HG03558 (cell line): ENCODE data around the gene MICAL3.

ENCODE experiments used
- ATAC-seq: cut with Tn5 transposase; IDR thresholded peaks from one replicate; pipeline ENCODE4 v1.9.1; 2021; ENCODE audit warnings: moderate number of reproducible peaks; ENCODE audit not compliant: unreplicated experiment; ENCODE audit errors: extremely low read depth

MICAL3 gene

DNA sequence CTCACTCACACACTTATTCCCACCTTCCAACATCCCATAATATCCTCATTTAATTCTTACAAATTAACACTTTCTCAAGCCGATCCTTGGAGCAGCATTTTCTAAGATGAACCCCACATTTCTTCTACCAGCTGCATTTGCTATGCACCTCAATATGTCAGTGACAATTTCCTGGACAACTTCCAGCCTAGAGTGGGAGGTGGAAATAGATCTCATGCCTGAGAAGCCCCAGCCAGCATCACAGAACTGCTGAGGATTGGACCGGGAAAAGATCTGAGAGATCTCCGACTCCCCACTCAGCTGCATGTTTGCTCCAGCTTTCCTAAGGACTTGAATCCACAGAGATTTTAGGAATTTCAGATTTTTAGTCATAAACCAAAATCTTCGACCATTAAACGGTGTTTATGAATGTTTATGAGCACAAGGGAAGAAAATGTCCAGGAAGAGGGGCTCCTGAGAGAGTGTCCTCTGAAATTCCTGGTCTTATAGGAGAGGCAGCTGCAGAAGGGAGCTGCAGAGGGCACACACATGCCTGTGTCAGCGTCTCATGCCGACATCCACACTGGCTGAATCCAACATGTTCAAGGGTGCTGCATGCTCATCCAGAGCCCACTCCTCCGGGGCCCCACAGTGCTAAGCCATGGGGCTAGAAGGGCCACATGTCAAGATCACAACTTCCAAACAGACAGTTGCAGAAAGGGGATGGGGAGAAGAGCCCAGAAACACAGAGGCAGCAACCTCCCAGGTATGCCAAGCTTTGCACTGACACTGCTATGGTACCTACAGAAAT, 68.6 kb downstream of the MICAL3 start:
- no peak for ATAC-seq

DNA sequence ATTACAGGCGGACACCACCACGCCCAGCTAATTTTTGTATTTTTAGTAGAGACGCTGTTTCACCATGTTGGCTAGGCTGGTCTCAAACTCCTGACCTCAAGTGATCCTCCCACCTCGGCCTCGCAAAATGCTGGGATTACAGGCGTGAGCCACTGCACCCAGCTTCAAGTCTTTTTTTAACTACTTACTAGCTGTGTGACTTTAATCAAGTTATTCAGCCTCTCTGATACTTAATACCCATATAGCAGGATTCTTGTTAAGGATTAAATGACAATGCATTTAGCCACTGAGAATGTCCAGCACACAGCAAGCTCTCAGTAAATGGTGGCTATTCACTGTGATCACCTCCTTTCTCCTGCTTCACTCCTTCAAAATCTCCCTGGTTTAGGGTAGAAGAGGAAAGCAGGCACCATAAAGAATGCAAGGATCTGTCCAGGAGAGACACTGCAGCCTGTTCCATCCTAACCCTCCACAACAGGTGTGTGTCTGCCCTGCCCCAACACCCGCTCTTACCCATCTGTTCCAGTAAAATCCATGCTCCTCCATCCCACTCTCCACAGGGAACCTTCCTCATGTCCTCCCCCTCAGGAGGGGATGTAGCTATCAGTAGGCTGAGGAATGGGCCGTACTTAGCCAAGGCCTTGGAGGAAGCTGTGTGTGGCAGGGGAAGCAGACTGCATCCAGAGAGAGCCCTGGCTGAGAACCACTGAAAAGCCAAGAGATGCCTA, 69.3 kb downstream of the MICAL3 start:
- ATAC-seq, result no peak

DNA sequence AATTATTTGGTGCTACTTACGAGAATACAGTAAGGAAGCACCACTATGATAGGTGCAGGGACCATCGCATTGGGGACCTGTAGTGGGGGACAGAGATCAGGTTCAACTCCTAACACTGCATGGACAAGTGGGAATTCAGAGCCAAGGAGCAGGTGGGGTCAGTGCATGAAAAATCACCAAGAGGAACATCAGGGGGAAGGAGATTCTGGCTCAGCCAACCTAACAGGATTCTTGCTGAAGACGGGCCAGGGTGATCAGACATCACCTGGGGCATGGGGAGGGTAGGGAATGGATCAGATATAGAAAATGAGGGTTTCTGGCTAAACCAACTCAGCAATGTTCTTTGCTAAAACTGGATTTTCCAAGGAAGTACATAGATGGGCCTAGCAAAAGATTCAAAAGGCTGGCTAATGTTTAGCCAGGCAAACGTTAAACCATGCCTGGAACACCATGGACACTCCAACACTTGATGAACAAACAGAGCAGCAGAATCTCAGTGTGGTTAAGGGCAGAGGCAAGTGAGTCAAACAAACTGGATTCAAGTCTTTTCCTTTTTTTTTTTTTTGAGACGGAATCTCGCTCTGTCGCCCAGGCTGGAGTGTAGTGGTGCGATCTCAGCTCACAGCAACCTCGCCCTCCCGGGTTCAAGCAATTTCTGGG, 70.0 kb downstream of the MICAL3 start:
- ATAC-seq, result no peak

DNA sequence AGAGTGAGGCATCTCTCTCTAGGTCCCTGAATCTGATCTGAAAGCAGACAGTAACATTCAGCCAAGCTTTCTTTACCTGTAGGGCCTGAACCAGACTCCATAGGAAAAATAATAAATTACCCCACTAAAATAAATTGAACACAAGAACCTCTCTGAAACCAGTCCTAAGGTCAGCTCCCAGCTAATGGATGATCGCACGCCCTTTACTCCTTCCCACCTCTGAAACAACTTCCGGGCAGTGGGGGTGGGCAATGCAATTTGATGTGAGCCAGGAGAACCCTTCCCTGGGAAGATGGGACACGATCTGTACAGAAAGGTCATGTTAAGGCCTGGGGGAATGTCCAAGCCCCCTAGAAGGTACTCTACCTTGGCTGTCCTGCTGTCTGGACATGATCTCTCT, 71.2 kb downstream of the MICAL3 start:
- no peak for ATAC-seq

DNA sequence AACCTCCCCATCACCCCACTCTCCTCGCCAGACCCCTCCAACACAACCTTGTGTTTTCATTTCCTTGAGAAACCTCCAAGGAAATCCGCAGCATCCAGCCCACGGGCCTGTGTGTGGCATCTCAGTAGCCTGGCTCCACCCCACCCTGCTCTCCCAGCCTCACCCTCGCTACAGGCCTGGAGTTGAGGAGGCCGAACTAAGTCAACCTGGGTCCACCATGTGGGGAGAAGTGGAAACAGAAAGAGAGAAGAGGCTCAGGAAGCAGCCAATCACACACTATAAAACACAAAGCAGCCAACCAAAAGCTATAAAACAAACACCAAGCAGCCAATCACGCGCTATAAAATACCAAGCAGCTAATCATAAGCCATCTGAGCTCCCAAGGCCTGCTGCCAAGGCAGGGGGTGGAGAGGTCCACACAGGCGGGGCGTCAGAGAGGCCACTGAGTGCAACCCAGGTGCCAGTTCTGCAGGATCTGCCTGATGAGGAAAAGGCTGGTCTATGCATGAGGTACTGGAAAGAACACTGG, 72.0 kb downstream of the MICAL3 start:
- no peak for ATAC-seq

DNA sequence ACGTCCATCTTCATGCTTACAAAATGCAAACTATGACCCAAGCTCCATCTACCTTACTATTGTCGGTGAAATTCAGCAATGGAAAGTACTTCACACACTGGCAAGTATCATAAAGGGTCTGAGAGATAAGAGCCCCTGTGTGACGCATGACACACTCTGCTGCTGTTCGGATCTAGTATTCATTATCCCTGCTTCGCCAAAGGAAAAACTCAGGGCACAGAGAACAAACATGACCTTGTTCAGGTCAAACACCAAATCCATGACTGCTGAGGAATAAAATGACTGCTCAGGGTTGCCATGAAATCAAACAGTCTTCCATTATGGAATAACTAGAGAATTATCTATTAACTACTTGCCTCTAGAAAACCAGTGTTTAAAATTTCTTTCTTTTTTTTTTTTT, 73.0 kb downstream of the MICAL3 start:
- ATAC-seq, result no peak

DNA sequence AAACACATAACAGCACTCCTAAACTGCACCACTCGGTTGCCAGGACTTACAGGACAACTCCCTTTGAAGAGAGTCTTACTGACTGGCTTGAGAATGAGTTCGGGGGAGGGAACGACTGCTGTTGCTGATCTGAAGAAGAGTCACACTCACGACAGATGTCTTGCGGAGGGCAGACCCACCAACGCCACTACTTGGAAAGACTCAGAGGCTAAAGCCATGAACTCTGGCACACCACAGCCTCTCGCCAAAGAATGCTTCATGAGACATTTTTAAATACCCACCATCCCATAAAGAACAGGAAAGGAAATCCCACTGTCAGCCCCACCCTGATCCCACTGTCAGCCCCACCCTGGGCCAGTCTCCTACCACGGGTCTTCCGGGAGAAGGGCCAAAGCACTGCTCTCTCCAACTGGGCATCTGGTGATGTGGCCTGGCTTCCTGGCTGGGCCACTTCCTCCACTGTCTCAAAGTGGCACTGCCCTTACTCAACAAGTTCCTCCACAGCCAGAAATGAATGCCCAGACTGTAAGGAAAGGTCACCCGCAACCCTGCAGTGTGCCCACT, 73.6 kb downstream of the MICAL3 start:
- ATAC-seq, result no peak

DNA sequence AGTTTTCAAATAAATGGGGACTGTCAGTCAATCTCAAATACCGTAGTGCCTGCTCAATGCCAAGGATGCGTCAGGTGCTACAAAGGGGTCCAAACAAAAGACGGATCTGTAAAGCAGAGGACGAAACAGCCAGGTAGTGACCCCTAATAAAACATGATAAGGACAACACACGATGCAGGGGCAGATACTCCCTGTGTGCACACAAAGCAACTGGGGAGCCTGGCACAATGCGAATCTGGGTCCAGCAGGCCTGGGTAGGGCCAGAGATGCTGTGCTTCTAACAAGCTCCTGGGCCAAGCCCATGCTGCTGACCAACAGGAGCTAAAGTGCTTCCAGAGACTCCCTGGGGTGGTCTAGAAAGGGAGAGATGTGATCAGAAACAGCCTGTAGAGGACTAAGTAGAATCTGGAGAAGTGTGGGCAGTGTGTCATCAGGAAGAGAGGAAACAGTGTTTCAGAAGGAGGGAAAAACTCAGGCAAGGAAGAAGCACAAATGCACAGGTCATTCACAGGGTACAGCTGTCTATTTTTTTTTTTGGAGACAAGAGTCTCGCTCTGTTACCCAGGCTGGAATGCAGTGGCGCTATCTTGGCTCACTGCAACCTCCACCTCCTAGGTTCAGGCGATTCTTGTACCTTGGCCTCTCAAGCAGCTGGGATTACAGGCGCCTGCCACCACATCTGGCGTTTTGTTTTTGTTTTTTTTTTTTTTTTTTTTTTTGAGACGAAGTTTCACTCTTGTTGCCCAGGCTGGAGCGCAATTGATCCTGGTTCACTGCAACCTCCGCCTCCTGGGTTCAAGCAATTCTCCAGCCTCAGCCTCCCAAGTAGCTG, 74.5 kb downstream of the MICAL3 start:
- ATAC-seq, result no peak

DNA sequence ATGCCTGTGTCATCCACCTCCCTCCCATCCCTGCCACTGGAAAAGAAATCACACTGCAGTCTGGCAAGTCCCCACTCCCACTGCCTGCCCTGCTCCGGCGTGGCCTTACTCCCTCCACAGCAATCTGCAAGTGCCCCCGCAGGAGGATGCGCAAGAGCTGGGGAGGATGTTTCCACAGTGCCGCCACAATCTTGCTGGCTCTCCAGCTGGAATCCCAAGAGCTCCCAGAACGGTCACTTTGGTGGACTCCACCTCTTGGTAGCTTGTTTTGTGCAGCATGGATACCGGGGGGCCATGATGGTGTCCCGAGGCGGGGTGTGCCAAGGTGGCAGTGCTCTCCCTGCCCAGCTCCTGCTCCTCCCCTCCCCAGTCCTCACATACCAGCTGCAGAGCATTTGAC, 76.3 kb downstream of the MICAL3 start:
- no peak for ATAC-seq

DNA sequence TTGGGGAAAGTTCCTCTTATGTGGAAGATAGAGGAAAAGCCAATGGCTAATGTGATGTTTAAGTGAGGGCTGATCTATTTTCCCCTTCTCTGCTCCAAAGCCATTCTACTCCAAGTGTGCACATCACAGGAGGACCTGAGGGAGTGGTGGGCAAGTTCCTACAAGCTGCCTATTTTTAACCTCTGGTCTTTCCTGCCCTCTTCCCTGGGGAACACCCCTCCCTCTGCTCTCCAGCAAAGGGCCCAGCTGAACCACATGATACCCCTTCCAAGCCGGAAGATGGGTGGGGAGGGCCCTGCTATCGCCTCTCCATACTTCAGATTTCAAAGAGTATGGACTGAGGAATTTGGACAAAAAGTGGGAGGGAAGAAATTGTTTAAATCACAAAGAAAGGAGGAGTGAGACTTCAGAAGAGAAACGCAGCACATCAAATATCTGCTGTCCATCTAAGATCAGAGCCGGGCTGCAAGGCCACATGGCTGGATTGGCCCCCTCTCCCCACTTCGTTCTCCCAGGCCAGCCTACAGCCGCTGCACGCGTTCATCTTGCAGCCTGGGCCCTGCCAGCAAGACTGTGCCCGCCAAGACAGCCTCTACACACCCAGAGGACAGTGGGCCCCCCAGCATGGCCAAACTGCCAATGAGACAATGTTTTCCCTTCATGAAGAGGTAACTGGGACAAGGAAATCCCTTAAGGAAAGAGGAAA, 77.5 kb downstream of the MICAL3 start:
- no peak for ATAC-seq

DNA sequence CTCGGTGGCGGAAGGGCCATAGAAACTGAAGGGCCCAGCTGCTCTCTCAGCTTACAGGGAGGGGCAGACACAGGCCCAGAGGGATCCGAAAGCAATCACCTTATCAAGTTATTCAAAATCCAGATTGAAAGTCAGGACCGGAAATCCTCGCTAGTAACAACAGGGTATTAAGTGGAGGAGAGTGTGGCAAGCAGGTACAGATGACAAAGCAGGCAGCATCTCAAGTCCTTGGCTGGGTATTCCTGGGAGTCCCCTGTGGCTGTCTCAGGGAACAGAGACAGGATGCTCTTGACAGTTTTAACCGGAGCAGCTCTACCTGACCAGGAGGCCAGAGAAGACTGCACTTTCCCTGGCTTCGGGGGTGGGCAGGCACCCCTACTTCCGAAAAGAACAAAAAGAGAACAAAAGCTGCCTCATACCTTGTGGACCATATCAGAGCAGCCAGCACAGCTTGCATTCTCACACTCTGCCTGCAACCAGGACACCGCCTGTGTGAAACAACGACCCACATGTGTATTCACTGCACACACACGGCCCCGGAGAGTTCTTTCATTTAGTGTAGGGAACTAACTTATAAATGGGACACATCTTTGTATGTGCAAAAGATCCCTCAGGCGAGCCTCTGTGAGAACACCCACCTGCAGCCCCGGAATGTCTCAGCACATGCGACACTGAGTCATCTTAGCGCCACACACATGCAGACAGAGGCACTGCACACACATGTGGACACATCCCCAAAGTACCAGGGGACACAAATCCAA, 78.3 kb downstream of the MICAL3 start:
- no peak for ATAC-seq

DNA sequence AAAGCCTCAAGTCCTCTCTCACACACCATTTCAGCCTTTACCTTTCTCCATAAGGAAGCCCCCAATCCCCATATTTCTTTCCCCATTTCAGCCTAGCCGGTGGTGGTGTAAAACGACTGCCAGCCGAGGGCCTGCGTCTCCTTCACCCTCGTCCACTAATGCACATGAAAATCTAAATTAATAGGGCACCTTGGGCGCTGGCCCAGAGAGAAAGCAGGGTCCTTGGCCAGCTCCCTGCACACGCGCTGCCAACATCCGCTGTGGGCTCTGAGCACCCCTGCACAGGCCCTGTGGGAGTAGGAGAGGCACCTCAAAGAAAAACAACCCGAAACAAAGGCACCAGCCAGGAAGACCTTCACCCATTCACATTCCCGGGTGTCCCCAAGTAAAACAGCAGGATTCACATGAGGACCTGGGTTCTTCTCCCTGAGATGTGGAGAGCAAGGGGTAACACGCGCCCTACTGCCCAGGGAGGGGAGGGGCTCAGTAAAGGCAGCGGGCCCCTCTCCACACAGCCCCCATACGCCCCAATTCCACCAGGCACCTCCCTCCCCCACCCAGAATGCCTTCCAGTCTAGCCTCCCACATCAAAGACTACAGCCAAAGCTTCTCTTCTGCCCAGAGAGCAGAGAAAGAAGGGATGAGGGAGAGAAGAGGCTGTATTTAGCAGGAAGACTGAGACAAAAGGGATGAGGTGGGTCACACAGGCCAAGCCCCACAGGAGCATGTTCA, 79.0 kb downstream of the MICAL3 start:
- no peak for ATAC-seq

DNA sequence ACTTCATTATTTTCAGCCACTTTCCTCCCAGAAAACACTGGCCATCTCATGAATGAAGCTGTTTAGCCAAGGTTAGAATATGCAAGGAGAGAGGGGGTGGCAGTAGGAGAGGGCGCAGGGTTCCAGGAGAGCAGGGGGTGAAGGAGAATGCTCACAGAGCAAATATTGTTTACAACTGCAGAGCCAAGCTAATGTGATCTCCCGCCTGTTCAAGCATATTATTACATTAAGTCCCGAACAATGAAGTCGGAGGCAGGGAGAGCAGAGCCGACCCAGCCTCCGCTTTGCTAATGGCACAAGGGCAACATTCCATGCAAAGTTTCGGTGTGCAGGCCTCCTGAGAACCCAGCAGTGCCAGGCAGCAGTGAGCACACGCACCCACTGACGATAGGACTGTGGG, 80.1 kb downstream of the MICAL3 start:
- ATAC-seq, result no peak

DNA sequence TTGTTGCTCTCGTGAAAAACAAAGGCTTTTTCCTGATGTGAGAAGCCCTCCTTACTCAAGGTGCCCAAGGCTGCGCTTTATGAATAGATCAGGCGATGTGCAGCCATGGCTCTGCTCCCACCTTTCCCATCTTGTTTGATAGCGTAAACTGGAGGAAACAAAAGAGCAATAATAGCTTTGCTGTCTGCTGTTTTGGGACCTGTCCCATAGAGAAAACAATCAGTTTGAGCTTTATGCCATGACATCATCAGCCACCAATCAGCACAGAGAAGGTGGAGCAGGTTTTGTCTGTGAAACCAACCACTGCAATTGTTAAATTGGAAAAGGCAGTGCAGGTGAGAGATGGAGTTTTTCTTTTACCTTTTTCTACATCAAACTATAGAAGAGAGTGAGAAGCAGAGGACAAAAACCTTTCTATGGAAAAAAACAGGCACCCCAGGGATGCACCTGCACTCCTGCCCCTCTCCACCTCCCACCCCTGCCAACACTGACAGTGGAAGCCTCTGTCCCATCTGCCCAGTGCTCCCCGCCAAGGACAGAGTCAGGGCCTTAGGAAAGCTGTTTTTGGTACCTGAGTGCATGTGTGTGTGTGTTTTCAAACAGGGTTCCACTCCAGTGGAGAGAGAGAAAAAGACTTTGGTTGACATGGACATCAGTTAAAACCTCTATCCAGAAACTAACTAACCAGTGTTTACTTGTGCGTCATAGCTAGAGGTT, 80.7 kb downstream of the MICAL3 start:
- no peak for ATAC-seq

DNA sequence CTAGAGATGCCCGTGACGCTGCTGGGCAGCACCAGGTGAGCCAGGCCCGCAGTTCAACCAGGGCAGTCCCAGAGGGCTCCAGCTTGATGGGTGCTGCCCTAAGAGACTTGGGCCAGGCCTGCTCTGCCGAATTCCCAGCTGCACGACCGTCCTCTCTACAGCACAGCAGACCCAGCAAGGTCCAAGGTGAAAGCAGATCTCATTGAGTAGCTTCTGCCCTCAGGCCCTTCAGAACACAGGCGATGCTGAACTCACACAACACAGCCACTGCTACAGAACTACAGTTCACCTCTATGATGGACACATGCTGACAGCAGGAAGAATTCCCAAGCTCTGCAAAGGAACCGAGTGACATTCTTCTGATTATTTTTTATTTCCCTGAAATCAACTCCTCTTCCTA, 81.6 kb downstream of the MICAL3 start:
- ATAC-seq, result no peak

DNA sequence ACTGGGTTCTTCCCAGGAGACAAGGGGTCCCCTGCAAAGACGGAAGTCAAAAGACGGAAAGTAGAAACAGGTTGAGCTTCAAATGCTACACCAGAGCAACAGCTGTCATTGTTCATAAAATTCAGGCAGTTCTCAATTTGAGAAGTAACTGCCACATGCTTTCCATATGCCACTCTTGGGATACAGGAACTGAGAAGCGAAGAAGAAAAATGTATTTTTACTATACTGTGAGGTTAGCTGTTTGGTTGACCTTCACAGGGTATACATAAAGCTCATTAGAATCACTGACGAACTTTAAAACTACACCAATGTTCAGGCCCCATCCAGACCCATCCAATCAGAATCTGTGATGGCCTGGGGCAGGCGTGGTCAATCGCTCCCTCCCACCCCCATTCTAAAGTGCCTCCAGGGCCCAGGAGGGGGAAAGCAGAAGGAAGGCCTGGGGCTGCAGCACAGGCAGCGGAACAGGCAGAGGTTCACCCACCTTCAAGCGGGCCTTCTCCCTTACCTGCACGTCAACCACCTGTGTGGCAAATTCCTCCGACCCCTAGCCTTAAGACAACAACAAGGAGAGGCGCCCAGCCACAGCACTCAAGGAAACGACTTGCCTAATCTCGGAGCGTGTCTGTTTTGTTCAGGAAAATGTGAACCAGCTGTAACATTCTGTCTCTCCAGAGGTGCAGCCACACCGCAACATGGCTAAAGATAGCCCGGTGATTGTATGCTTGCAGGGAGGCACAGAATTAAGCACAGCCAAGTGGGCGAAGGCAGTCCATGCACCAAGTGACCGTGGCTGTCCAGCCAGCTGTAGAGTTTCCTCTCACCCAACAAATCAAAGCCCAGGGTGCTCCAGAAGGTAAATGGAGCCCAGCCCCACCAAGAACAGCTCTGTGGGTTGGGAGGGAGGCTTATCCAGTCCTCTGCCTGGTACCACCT, 82.6 kb downstream of the MICAL3 start:
- no peak for ATAC-seq
